HepG2 (cell line): ENCODE results near the gene DHX58. TPM values are rescaled to one million over a fixed set of nuclear protein-coding genes. Genes with fewer than 3 reads are reported as not detected.

Experiments
- ATAC-seq: fragments of 200-7000 bp; cut with Tn5 transposase; 3 replicates; pipeline ENCODE4 v1.9.1; 2020; ENCODE audit warnings: mild to moderate bottlenecking, moderate library complexity
- BruUV-seq: library from RNA; stranded (reverse); fragments of 400-500 nt; replicated peaks from 2 replicates; lab custom pipeline; 2021; lab: Mats Ljungman, UMichigan
- CTCF ChIA-PET: fragments of 300-600 bp; formaldehyde crosslinking; extraction: SDS; loops from one replicate; lab custom pipeline; 2021; ENCODE audit warnings: low total read pairs, inconsistent platforms, low intra/inter-chr PET ratio; lab: Yijun Ruan, JAX
- POLR2A ChIA-PET: fragments of 350-600 bp; sonication (Branson Sonifier 250); formaldehyde crosslinking; loops from one replicate; lab custom pipeline; 2020; ENCODE audit warnings: antibody characterized with exemption, inconsistent platforms; lab: Yijun Ruan, JAX
- DNase-seq: peaks from one replicate; pipeline ENCODE4 v3.0.0-alpha.2; 2015; ENCODE audit warnings: low spot score
- FAIRE-seq: peaks from 3 replicates; lab custom pipeline; 2011; peaks lifted over from hg19 to GRCh38; lab: Jason Lieb, UNC
- H2AFZ ChIP-seq: one replicate; pipeline ENCODE4 v1.6.1; 2011; ENCODE audit warnings: low read length, inconsistent platforms
- H3K27ac ChIP-seq: fragments of 300-600 bp; 3 replicates; pipeline ENCODE4 v1.8.0; 2011; ENCODE audit warnings: mixed run types, mild to moderate bottlenecking, mixed read lengths, low read length, inconsistent platforms; ENCODE audit not compliant: insufficient read depth; ENCODE audit errors: extremely low read length
- H3K27me3 ChIP-seq, 2 experiments: fragments of 200-600 bp in 1 of 2; 2 replicates in 1 of 2; 3 replicates in 1 of 2; pipeline versions ENCODE4 v1.6.0 to v1.8.0; 2011; ENCODE audit warnings: low read length in 2 of 2, mild to moderate bottlenecking in 2 of 2, moderate library complexity in 2 of 2, inconsistent platforms in 1 of 2; ENCODE audit not compliant: insufficient read depth in 2 of 2, control insufficient read depth in 1 of 2
- H3K36me3 ChIP-seq, 2 experiments: fragments of 200-600 bp in 1 of 2; replicated peaks in 1 of 2; 2 replicates in 1 of 2; 3 replicates in 1 of 2; pipeline versions ENCODE4 v1.5.1 to v1.8.0; 2011; ENCODE audit warnings: low read length in 2 of 2, inconsistent platforms in 1 of 2; ENCODE audit not compliant: insufficient read depth in 2 of 2, control insufficient read depth in 1 of 2
- H3K4me1 ChIP-seq: 2 replicates; pipeline ENCODE4 v1.5.1; 2012; ENCODE audit warnings: low read length, inconsistent platforms; ENCODE audit not compliant: insufficient read depth
- H3K4me2 ChIP-seq: 2 replicates; pipeline ENCODE4 v1.6.0; 2011; ENCODE audit warnings: low read depth, low read length, inconsistent platforms
- H3K4me3 ChIP-seq, 3 experiments: fragments of 200-600 bp in 1 of 3; sonication (generic), shearing (Covaris generic) in 1 of 3; replicated peaks in 1 of 3; 2 replicates each; pipeline ENCODE4 v1.5.1; 2011 to 2016; ENCODE audit warnings: low read length in 3 of 3, inconsistent platforms in 2 of 3, low read depth in 2 of 3, mild to moderate bottlenecking in 2 of 3, control low read depth in 1 of 3, mixed read lengths in 1 of 3; ENCODE audit not compliant: insufficient read depth in 1 of 3
- H3K79me2 ChIP-seq: one replicate; pipeline ENCODE4 v1.6.1; 2011; ENCODE audit warnings: low read length, inconsistent platforms; ENCODE audit not compliant: insufficient read depth
- H3K9ac ChIP-seq: 2 replicates; pipeline ENCODE4 v1.6.0; 2011; ENCODE audit warnings: mild to moderate bottlenecking, low read depth, low read length, inconsistent platforms; ENCODE audit not compliant: insufficient read depth
- H3K9me3 ChIP-seq: 2 replicates; pipeline ENCODE4 v1.5.1; 2012; ENCODE audit warnings: mild to moderate bottlenecking, low read length
- H4K20me1 ChIP-seq: 2 replicates; pipeline ENCODE4 v1.6.0; 2011; ENCODE audit warnings: inconsistent platforms, mild to moderate bottlenecking, low read length, moderate library complexity; ENCODE audit not compliant: insufficient read depth
- GPBP1L1 ChIP-seq: sonication (generic); formaldehyde crosslinking; IDR thresholded peaks from 2 replicates; pipeline ENCODE4 v1.5.0; 2020; ENCODE audit warnings: mild to moderate bottlenecking, missing genetic modification reagents
- HNF4A ChIP-seq: sonication (generic); formaldehyde crosslinking; IDR thresholded peaks from 2 replicates; pipeline ENCODE4 v1.4.0; 2020; ENCODE audit warnings: missing genetic modification reagents
- KDM4B ChIP-seq: sonication (generic); formaldehyde crosslinking; IDR thresholded peaks from 2 replicates; pipeline ENCODE4 v1.4.0; 2020; ENCODE audit warnings: missing genetic modification reagents
- POGK ChIP-seq: sonication (generic); formaldehyde crosslinking; conservative IDR thresholded peaks from 2 replicates; pipeline ENCODE4 v1.8.0; 2022; ENCODE audit warnings: mild to moderate bottlenecking, moderate library complexity, missing genetic modification reagents
- SMARCE1 ChIP-seq: fragments of 450-650 bp; IDR thresholded peaks from 2 replicates; pipeline ENCODE4 v1.6.1; 2017; ENCODE audit warnings: borderline replicate concordance
- TBL1XR1 ChIP-seq: fragments of 150-350 bp; IDR thresholded peaks from 2 replicates; pipeline ENCODE4 v1.6.1; 2014; ENCODE audit warnings: borderline replicate concordance, low read length; ENCODE audit not compliant: partially characterized antibody
- TBX2 ChIP-seq: sonication (generic); formaldehyde crosslinking; IDR thresholded peaks from 2 replicates; pipeline ENCODE4 v1.5.0; 2020; ENCODE audit warnings: missing genetic modification reagents, mild to moderate bottlenecking, borderline replicate concordance
- TRAFD1 ChIP-seq: sonication (generic); formaldehyde crosslinking; IDR thresholded peaks from 2 replicates; pipeline ENCODE4 v1.5.1; 2020; ENCODE audit warnings: missing genetic modification reagents, mild to moderate bottlenecking, borderline replicate concordance
- ZNF205 ChIP-seq: IDR thresholded peaks from 2 replicates; pipeline ENCODE4 v1.6.1; 2018; ENCODE audit warnings: missing biosample characterization, missing genetic modification reagents
- ZNF337 ChIP-seq: sonication (generic); formaldehyde crosslinking; IDR thresholded peaks from 2 replicates; pipeline ENCODE4 v1.5.1; 2020; ENCODE audit warnings: missing genetic modification reagents, low read depth, mild to moderate bottlenecking, borderline replicate concordance
- ZNF383 ChIP-seq: sonication (generic); formaldehyde crosslinking; IDR thresholded peaks from 2 replicates; pipeline ENCODE4 v1.4.0; 2020; ENCODE audit warnings: missing genetic modification reagents, mild to moderate bottlenecking, borderline replicate concordance
- ZNF451 ChIP-seq: sonication (generic); formaldehyde crosslinking; IDR thresholded peaks from 2 replicates; pipeline ENCODE4 v1.5.0; 2020; ENCODE audit warnings: mild to moderate bottlenecking, missing genetic modification reagents
- ZNF501 ChIP-seq: sonication (generic); formaldehyde crosslinking; IDR thresholded peaks from 2 replicates; pipeline ENCODE4 v1.5.1; 2020; ENCODE audit warnings: mild to moderate bottlenecking, moderate library complexity, missing genetic modification reagents
- ZNF556 ChIP-seq: sonication (generic); formaldehyde crosslinking; IDR thresholded peaks from 2 replicates; pipeline ENCODE4 v1.4.0; 2020; ENCODE audit warnings: mild to moderate bottlenecking, missing genetic modification reagents, borderline replicate concordance
- ZNF563 ChIP-seq: sonication (generic); formaldehyde crosslinking; IDR thresholded peaks from 2 replicates; pipeline ENCODE4 v1.8.0; 2022; ENCODE audit warnings: mild to moderate bottlenecking, moderate library complexity, missing genetic modification reagents
- WGBS: methylation state at CpG from one replicate; pipeline ENCODE4 v1.1.6; 2017; ENCODE audit warnings: low lambda C conversion rate; 5-methylcytosine and 5-hydroxymethylcytosine counted together
- in situ Hi-C: cut with HindIII; loops from 2 replicates; pipeline ENCODE4 v1.10.0; 2017; ENCODE audit warnings: low pct_unique_long_range_greater_than_20kb; ENCODE audit not compliant: extremely low pct_ligation_motif_present
- intact Hi-C: fragments of 100-400 bp; cut with micrococcal nuclease; formaldehyde crosslinking; loops from one replicate; pipeline ENCODE4 v1.10.0; 2022; ENCODE audit not compliant: unreplicated experiment
- polyA plus RNA-seq, 8 experiments: library from polyadenylated mRNA; depleted of rRNA in 3 of 8; stranded (reverse) in 7 of 8; unstranded in 1 of 8; fragments of >200 nt; fragmentation: Illumina TruSeq in 4 of 8; extraction: Trizol in 4 of 8; gene quantifications; 2 replicates each; pipeline versions ENCODE4 v1.2.1 to v1.2.3, GENCODE V29; 2011 to 2016; ENCODE audit warnings: low read depth in 4 of 8, missing spikeins in 1 of 8, mixed read lengths in 1 of 8; ENCODE audit not compliant: insufficient read depth in 1 of 8
- total RNA-seq, 5 experiments: library from RNA; depleted of rRNA; stranded (reverse); fragments of >200 nt; fragmentation: Illumina TruSeq; extraction: Trizol; gene quantifications; 2 replicates each; pipeline ENCODE4 v1.2.3, GENCODE V29; 2016; ENCODE audit warnings: low read depth in 1 of 5

Gene DHX58
- total and polyA plus RNA-seq, 2 of the 13 experiments (the other 11 are each of a cell fraction or from before 2014, with no cell fraction given), result 6.7 to 7.8 TPM

- no peaks in the 10 kb centered on the region for H4K20me1 ChIP-seq
Observed at GRCh38 chr17:42077755-42078154, 34.8 kb downstream of the DHX58 start.

More at GRCh38 chr17:42077755-42078154, 34.8 kb downstream of the DHX58 start:
- H2AFZ ChIP-seq, result no peak overlapping the region
- TF ChIP-seq HNF4A (CRISPR knock-in tag) (no peak), ZNF451 (no peak), ZNF556 (no peak), ZNF501 (CRISPR knock-in tag) (no peak), TBL1XR1 (no peak), GPBP1L1 (CRISPR knock-in tag) (no peak), KDM4B (CRISPR knock-in tag) (no peak), POGK (CRISPR knock-in tag) (no peak), ZNF337 (CRISPR knock-in tag) (no peak), TBX2 (CRISPR knock-in tag) (no peak), ZNF205 (CRISPR knock-in tag) (no peak), ZNF563 (CRISPR knock-in tag) (no peak), ZNF383 (no peak), TRAFD1 (CRISPR knock-in tag) (no peak), SMARCE1 (no peak)
- TF ChIP-seq, all 625 proteins: peak for 0
- no peak overlapping the region for H3K27ac ChIP-seq
- no peak overlapping the region for H3K4me2 ChIP-seq
- H3K36me3 ChIP-seq, result no peaks in the 10 kb centered on the region
- H3K27me3 ChIP-seq, result peaks cover 0 to 9% of the 10 kb centered on the region in 2 experiments; a peak in 2 of 5 replicates
- in situ Hi-C loops (no loop called here), intact Hi-C loops (no loop called here)
- no peaks in the 10 kb centered on the region for H3K79me2 ChIP-seq
- no peak overlapping the region for H3K4me3 ChIP-seq
- ChIA-PET CTCF (no interaction called here), POLR2A (no interaction called here)
- ATAC-seq (no peak), FAIRE-seq (no peak), DNase-seq (no peak)
- H3K9me3 ChIP-seq, result no peaks in the 10 kb centered on the region
- WGBS, result 57% methylated on average over 5 of the region's 5 CpGs
- H3K9ac ChIP-seq, result no peak overlapping the region
- H3K4me1 ChIP-seq, result peaks cover 79% of the 10 kb centered on the region
- no TSS peak for BruUV-seq
